Kidney tubule cell (primary cell): ENCODE measurements around the gene COG4.

Experiments
- DNase-seq: peaks from one replicate; pipeline ENCODE4 v3.0.0-alpha.2; 2018; ENCODE audit warnings: low spot score

COG4 gene

GRCh38 chr16:70480127-70481105 lies 42.9 kb downstream of the COG4 start:
- DNase-seq = no peak

- no peak for DNase-seq
These were observed 44.4 kb downstream of the COG4 start for GRCh38 chr16:70478912-70479341.

- no peak for DNase-seq
These were observed 45.2 kb downstream of the COG4 start for GRCh38 chr16:70478169-70478568.

- peak; percentile 91 for DNase-seq
These were observed 46.9 kb downstream of the COG4 start for GRCh38 chr16:70476272-70477020.

GRCh38 chr16:70475054-70475871 lies 48.1 kb downstream of the COG4 start:
- peak; percentile 18 for DNase-seq

- no peak for DNase-seq
These were observed 48.9 kb downstream of the COG4 start for GRCh38 chr16:70474320-70475053.

GRCh38 chr16:70473446-70474319 lies 49.7 kb downstream of the COG4 start:
- DNase-seq = no peak

GRCh38 chr16:70472786-70473433 lies 50.4 kb downstream of the COG4 start:
- DNase-seq = no peak

GRCh38 chr16:70470927-70471341 lies 52.4 kb downstream of the COG4 start:
- peak; percentile 28 for DNase-seq

- no peak for DNase-seq
These were observed 53.0 kb downstream of the COG4 start for GRCh38 chr16:70470141-70470926.

GRCh38 chr16:70468776-70469525 lies 54.4 kb downstream of the COG4 start:
- no peak for DNase-seq

- DNase-seq = no peak
These were observed 55.7 kb downstream of the COG4 start for GRCh38 chr16:70467608-70468007.

GRCh38 chr16:70467113-70467512 lies 56.2 kb downstream of the COG4 start:
- DNase-seq = no peak

- DNase-seq = no peak
These were observed 56.6 kb downstream of the COG4 start for GRCh38 chr16:70466805-70467076.

- no peak for DNase-seq
These were observed 57.2 kb downstream of the COG4 start for GRCh38 chr16:70465999-70466804.

- DNase-seq = no peak
These were observed 60.1 kb downstream of the COG4 start for GRCh38 chr16:70463235-70463634.

- peak; percentile 54 for DNase-seq
These were observed 62.6 kb downstream of the COG4 start for GRCh38 chr16:70460737-70461261.
